GM11168 (cell line): Measurements from ENCODE around the gene RAG1.

Experiments
- in situ Hi-C: fragments of 300-500 bp; cut with MboI; formaldehyde crosslinking; loops from one replicate; pipeline ENCODE4 v1.12.0; 2022; ENCODE audit warnings: low sequenced_read_pairs; ENCODE audit not compliant: unreplicated experiment

Gene RAG1

GRCh38 chr11:36586543-36586942 lies 18.7 kb downstream of the RAG1 start:
- in situ Hi-C loops = no loop called here

GRCh38 chr11:36588099-36588498 lies 20.3 kb downstream of the RAG1 start:
- in situ Hi-C loops = no loop called here

GRCh38 chr11:36590513-36590912 lies 22.7 kb downstream of the RAG1 start:
- in situ Hi-C loops = no loop called here

GRCh38 chr11:36591433-36591832 lies 23.6 kb downstream of the RAG1 start:
- in situ Hi-C loops = no loop called here

GRCh38 chr11:36594316-36594989 lies 26.6 kb downstream of the RAG1 start, which contains the start of gene IFTAP:
IFTAP (plus strand) TSS chr11:36594502; CDS start chr11:36610104, 15,602 bp downstream.
- in situ Hi-C loops = no loop called here

GRCh38 chr11:36596880-36597279 lies 29.1 kb downstream of the RAG1 start:
- in situ Hi-C loops = no loop called here

- in situ Hi-C loops = no loop called here
Observed at GRCh38 chr11:36598051-36598450, 30.2 kb downstream of the RAG1 start, which contains the start of gene RAG2. RAG2 (minus strand) TSS chr11:36598236; CDS start chr11:36594168, 4,068 bp downstream.

GRCh38 chr11:36600180-36600579 lies 32.4 kb downstream of the RAG1 start:
- in situ Hi-C loops = no loop called here

- in situ Hi-C loops = no loop called here
Observed at GRCh38 chr11:36601155-36601554, 33.3 kb downstream of the RAG1 start.

GRCh38 chr11:36602135-36602534 lies 34.3 kb downstream of the RAG1 start:
- in situ Hi-C loops = no loop called here

- in situ Hi-C loops = no loop called here
Observed at GRCh38 chr11:36605221-36606216, 37.7 kb downstream of the RAG1 start.

GRCh38 chr11:36608491-36609199 lies 40.8 kb downstream of the RAG1 start:
- in situ Hi-C loops = no loop called here

GRCh38 chr11:36609383-36609782 lies 41.6 kb downstream of the RAG1 start:
- in situ Hi-C loops = no loop called here

GRCh38 chr11:36615826-36616225 lies 48.0 kb downstream of the RAG1 start:
- in situ Hi-C loops = no loop called here

GRCh38 chr11:36617543-36618362 lies 49.9 kb downstream of the RAG1 start:
- in situ Hi-C loops = no loop called here

- in situ Hi-C loops = no loop called here
Observed at GRCh38 chr11:36618363-36619047, 50.7 kb downstream of the RAG1 start.

- in situ Hi-C loops = no loop called here
Observed at GRCh38 chr11:36619502-36619901, 51.7 kb downstream of the RAG1 start.

GRCh38 chr11:36620246-36620645 lies 52.4 kb downstream of the RAG1 start:
- in situ Hi-C loops = no loop called here
